ENCODE measurements around the gene PRPH2. TPM values are rescaled to one million over a fixed set of nuclear protein-coding genes. Genes with fewer than 3 reads are reported as not detected.

Gene PRPH2
- total and polyA plus RNA-seq, 2 donors from 2014 or later: 0.75 to 1.6 TPM

- Histone ChIP-seq H3K9me3 (ENCODE audit: control insufficient read depth in 2 of 3, insufficient read depth in 1 of 3, low read length in 3 of 3) (no peaks in the 10 kb centered on the region), H3K4me3 (ENCODE audit: low read length in 3 of 3) (peak overlapping the region; percentile 98 to 99 (median 98)), H3K4me1 (ENCODE audit: control insufficient read depth in 2 of 3, insufficient read depth in 2 of 3, low read depth in 1 of 3, low read length in 3 of 3) (peaks cover 0 to 6% (median 0%) of the 10 kb centered on the region in 3 donors), H3K27me3 (ENCODE audit: control insufficient read depth, insufficient read depth, low read length) (no peaks in the 10 kb centered on the region), H3K27ac (ENCODE audit: low read depth in 2 of 2, low read length in 2 of 2) (peak overlapping the region; percentile 94 to 95), H3K36me3 (ENCODE audit: control insufficient read depth in 2 of 3, insufficient read depth in 3 of 3, low read length in 3 of 3) (no peaks in the 10 kb centered on the region), H3K9ac (ENCODE audit: low read length in 3 of 3) (peak overlapping the region; percentile 93 to 97 (median 97))
- DNase-seq (peak; percentile 48 to 82 (median 71)), FAIRE-seq (no peak)
- intact Hi-C loops (cut with DNase I): no loop called here
- no peak for TF ChIP-seq CTCF (IDR thresholded peaks at IDR 0.05; ENCODE audit: borderline replicate concordance, extremely low read depth, insufficient read depth)
Measured at GRCh38 chr6:42745083-42745639, 22.8 kb upstream of the PRPH2 start.

GRCh38 chr6:42744351-42744893 lies 22.0 kb upstream of the PRPH2 start:
- no peak for TF ChIP-seq CTCF (IDR thresholded peaks at IDR 0.05; ENCODE audit: borderline replicate concordance, extremely low read depth, insufficient read depth)
- intact Hi-C loops (cut with DNase I): no loop called here
- Histone ChIP-seq H3K4me3 (ENCODE audit: low read length in 3 of 3) (peak overlapping the region; percentile 98 to 99 (median 98)), H3K27me3 (ENCODE audit: control insufficient read depth, insufficient read depth, low read length) (no peaks in the 10 kb centered on the region), H3K9ac (ENCODE audit: low read length in 3 of 3) (peak overlapping the region; percentile 65 to 97 (median 97)), H3K27ac (ENCODE audit: low read depth in 2 of 2, low read length in 2 of 2) (no peak overlapping the region), H3K9me3 (ENCODE audit: control insufficient read depth in 2 of 3, insufficient read depth in 1 of 3, low read length in 3 of 3) (no peaks in the 10 kb centered on the region), H3K4me1 (ENCODE audit: control insufficient read depth in 2 of 3, insufficient read depth in 2 of 3, low read depth in 1 of 3, low read length in 3 of 3) (peaks cover 0 to 6% (median 0%) of the 10 kb centered on the region in 3 donors), H3K36me3 (ENCODE audit: control insufficient read depth in 2 of 3, insufficient read depth in 3 of 3, low read length in 3 of 3) (no peaks in the 10 kb centered on the region)
- FAIRE-seq (no peak), DNase-seq (peak in 2 of 5 donors; percentile 38 to 54)

- no peak overlapping the region for H3K4me3 ChIP-seq (ENCODE audit: low read length in 3 of 3)
- H3K9ac ChIP-seq (ENCODE audit: low read length in 3 of 3): no peak overlapping the region
- H3K27me3 ChIP-seq (ENCODE audit: control insufficient read depth, insufficient read depth, low read length): no peaks in the 10 kb centered on the region
- FAIRE-seq: no peak
- no peak for TF ChIP-seq CTCF (IDR thresholded peaks at IDR 0.05; ENCODE audit: borderline replicate concordance, extremely low read depth, insufficient read depth)
- H3K36me3 ChIP-seq (ENCODE audit: control insufficient read depth in 2 of 3, insufficient read depth in 3 of 3, low read length in 3 of 3): no peaks in the 10 kb centered on the region
- peak in 2 of 5 donors; percentile 57 to 73 for DNase-seq
- H3K27ac ChIP-seq (ENCODE audit: low read depth in 2 of 2, low read length in 2 of 2): no peak overlapping the region
- intact Hi-C loops (cut with DNase I): no loop called here
- H3K4me1 ChIP-seq (ENCODE audit: control insufficient read depth in 2 of 3, insufficient read depth in 2 of 3, low read depth in 1 of 3, low read length in 3 of 3): peaks cover 0 to 6% (median 0%) of the 10 kb centered on the region in 3 donors
- H3K9me3 ChIP-seq (ENCODE audit: control insufficient read depth in 2 of 3, insufficient read depth in 1 of 3, low read length in 3 of 3): no peaks in the 10 kb centered on the region
Measured at GRCh38 chr6:42742116-42742894, 19.9 kb upstream of the PRPH2 start.

Data from kidney (tissue), 14 donors.